GM08714 (cell line): ENCODE results near the gene NOP16.

Experiments
- H3K4me3 ChIP-seq: fragments of 200-500 bp; sonication (Bioruptor generic); 2 replicates; pipeline ENCODE4 v1.5.1; 2014; ENCODE audit warnings: mild to moderate bottlenecking, low read length, inconsistent platforms
- ZNF274 ChIP-seq: IDR thresholded peaks from 2 replicates; pipeline ENCODE4 v1.6.1; 2012; ENCODE audit warnings: mild to moderate bottlenecking, low read depth, low read length

NOP16 gene

DNA sequence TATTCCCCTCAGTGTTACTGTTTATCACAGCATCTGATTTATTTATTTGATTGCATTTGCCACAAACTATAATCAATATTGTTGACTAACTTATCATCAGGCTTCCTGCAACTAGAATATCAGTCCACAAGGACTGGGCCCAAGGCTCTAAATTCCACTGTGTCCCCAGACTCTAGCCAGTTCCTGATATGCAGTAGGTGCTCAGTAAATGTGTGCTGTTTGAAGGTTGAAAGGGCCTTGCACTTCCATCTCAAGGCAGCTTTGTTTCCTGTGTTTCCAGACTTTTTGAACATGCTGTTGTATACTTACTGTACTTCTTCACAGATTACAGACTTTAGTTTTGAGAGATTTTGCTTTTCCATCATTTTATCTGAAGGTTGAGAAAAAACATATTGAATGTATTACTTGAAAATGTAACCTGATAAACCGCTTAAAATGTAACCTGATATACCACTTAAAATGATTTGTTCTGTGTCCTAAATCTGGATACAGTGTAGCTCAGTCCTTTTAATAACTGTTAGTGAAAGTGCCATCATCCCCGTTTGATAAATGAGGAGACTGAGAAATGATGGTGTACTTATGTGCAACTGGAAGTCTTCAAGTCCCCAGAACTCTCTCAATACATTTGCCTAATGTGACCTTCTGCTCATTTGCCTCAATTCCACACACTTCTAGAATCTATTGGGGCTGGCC is 45.5 kb downstream of the NOP16 start:
- TF ChIP-seq ZNF274, result no peak
- H3K4me3 ChIP-seq, result no peak overlapping the region

DNA sequence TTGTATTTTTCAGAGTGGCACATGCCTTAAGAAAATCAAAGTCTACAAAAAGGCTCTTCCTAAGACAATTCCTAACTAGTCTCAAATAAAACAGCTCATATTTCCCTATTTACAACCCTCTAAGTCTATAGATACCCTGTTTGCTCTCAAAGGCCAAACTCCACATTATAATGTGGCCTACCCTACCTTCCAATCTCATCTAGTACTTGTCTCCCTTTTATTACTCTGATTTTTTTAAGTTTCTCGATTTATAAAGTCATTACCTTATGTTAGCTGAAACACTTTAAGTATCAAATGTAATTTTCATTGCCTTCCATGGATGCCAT is 46.3 kb downstream of the NOP16 start:
- H3K4me3 ChIP-seq, result no peak overlapping the region
- no peak for TF ChIP-seq ZNF274

DNA sequence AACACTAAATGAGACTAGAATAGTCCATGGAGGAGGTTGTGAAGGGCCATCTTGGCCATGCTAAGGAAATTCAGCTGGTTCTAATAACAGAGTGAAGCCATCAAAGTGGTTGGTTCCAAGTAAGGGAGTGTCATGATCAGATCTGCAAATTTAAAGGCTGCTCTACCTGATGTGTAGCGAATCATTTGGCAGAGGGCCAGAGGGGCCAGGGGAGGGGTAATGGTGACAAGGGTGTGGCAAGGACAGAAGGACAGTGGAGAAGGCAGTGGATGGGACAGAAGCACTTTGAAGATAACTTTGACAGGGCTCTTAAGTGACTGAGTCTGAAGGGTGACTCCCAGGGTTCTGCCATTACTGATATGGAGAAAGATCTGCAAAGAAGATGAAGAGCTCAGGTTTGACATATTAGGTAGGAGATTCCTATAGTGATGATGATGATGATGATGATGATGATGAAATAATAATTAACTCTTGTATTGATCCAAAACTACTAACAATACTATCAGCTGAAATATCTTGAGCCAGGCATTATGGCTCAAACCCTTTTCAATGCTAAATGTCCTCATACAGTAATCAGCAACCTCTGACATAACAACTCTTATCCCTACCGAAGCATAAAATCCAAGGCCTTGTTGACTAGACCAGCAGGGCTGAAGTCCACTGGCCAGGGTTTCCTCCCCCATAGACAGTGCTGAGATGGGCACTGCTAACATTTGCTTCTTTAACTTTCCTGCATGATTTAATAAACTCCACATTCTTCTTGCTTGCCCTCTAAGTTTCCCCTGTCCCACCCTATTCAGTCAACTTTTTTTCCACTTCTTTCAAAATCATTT is 46.9 kb downstream of the NOP16 start:
- TF ChIP-seq ZNF274, result no peak
- H3K4me3 ChIP-seq, result no peak overlapping the region

DNA sequence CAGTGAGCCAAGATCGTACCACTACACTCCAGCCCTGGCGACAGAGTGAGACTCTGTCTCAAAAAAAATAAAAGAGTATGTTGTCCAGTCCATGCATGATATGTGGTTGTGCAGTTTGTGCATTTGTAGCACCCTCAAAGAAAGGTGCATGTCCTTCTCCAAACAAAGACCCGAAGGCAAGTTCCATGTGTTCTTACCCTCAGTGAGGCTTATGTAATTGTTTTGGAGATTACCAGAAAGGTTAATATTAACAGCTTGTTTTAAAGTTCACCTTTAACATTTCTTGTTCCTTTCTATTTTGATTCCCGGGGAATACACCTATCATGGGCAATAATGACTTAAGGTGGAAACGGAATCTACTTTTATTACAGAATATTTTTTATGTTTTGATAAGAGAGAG is 49.1 kb downstream of the NOP16 start:
- no peak for TF ChIP-seq ZNF274
- no peak overlapping the region for H3K4me3 ChIP-seq

DNA sequence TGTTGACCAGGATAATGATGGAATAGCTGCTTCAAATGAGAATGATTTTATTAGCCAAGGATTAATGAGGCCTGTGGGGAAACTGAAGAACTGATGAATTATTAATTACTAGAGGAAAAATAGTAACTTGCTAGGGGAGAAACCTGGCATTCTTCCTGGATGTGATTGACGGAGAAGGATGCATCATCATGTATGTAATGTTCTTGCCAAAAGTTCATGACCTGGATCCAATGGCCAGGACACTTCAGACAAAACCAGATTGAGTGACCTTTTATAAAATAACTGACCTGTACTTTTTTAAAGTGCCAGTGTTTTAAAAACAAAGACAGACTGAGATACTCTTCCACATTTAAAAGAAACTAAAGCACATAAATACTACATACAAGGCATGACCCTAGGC is 50.5 kb downstream of the NOP16 start:
- no peak for TF ChIP-seq ZNF274
- no peak overlapping the region for H3K4me3 ChIP-seq

DNA sequence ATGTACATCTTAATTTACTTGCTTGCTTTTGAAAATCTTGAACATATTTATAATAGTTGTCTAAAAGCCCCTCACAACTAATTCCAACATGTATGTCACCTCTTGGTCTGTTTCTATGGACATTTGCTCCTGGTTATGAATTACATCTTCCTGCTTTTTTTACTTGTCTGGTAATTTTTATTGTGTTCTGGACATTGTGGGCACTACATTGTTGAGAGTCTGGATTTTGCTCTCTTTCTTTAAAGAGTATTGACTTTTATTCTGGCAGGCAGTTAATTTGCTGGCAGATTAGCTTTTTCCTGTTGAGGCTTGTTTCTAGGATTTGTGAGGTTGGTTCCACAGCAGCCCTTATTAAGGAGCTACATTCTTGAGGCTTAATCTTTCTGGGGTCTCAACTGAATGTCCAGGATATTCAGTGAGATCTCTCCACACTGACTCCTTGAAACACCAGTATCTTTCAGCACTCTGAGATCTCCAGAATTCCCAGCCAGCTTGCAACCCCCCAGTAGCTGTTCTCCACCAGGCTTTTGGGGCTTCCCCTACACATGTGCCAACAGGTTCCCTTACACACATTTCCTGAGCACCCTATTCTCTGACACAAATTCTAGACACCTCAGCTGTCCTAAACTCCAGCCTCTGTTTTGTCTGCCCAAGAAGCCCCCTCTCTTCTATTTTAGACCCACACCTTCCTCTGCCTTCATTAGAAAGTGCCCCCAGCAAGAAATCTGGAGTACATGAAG is 54.2 kb downstream of the NOP16 start:
- no peak for TF ChIP-seq ZNF274
- no peak overlapping the region for H3K4me3 ChIP-seq
